SK-N-SH treated with all-trans-retinoic acid at 6 μM for 48 hours (cell line): ENCODE data around the gene ZNF319.

Experiments used
- ATAC-seq: fragments of 200-7000 bp; cut with Tn5 transposase; 3 replicates; pipeline ENCODE4 v1.9.1; 2020; ENCODE audit warnings: mild to moderate bottlenecking, moderate library complexity
- ARNTL ChIP-seq: fragments of 450-650 bp; formaldehyde crosslinking; IDR thresholded peaks from 2 replicates; pipeline ENCODE4 v1.5.0; 2020; ENCODE audit warnings: low read depth, mild to moderate bottlenecking, moderate library complexity, borderline replicate concordance
- BACH2 ChIP-seq: fragments of 250-450 bp; sonication (Bioruptor Pico); IDR thresholded peaks from 2 replicates; pipeline ENCODE4 v1.9.0; 2021; ENCODE audit warnings: mild to moderate bottlenecking, borderline replicate concordance
- CREB5 ChIP-seq: fragments of 250-450 bp; sonication (Bioruptor Pico); IDR thresholded peaks from 2 replicates; pipeline ENCODE4 v1.5.1; 2020; ENCODE audit warnings: low read depth, mild to moderate bottlenecking, moderate library complexity
- CSDC2 ChIP-seq: fragments of 250-450 bp; sonication (Bioruptor Pico); IDR thresholded peaks from 2 replicates; pipeline ENCODE4 v1.5.0; 2020; ENCODE audit warnings: mild to moderate bottlenecking, moderate library complexity
- CSRNP3 ChIP-seq: fragments of 250-450 bp; sonication (Bioruptor Pico); IDR thresholded peaks from 2 replicates; pipeline ENCODE4 v1.5.1; 2021; ENCODE audit warnings: mild to moderate bottlenecking, moderate library complexity
- GLIS3 ChIP-seq: fragments of 250-450 bp; sonication (Bioruptor Pico); IDR thresholded peaks from 2 replicates; pipeline ENCODE4 v1.5.0; 2020; ENCODE audit warnings: mild to moderate bottlenecking, moderate library complexity
- ISL1 ChIP-seq: fragments of 250-450 bp; sonication (Bioruptor Pico); IDR thresholded peaks from 2 replicates; pipeline ENCODE4 v2.1.2; 2022; ENCODE audit warnings: mild to moderate bottlenecking, moderate library complexity
- OSR1 ChIP-seq: fragments of 250-450 bp; sonication (Bioruptor Pico); IDR thresholded peaks from 2 replicates; pipeline ENCODE4 v1.8.0; 2022; ENCODE audit warnings: moderate library complexity, mild to moderate bottlenecking, inconsistent platforms
- PATZ1 ChIP-seq: fragments of 250-450 bp; sonication (Bioruptor Pico); IDR thresholded peaks from 2 replicates; pipeline ENCODE4 v1.8.0; 2020; ENCODE audit warnings: mild to moderate bottlenecking, moderate library complexity, borderline replicate concordance
- POU6F1 ChIP-seq: fragments of 250-450 bp; sonication (Bioruptor Pico); IDR thresholded peaks from 2 replicates; pipeline ENCODE4 v1.8.0; 2021; ENCODE audit warnings: low read depth, mild to moderate bottlenecking, moderate library complexity, borderline replicate concordance
- PPARA ChIP-seq: fragments of 250-450 bp; sonication (Bioruptor Pico); IDR thresholded peaks from 2 replicates; pipeline ENCODE4 v1.5.0; 2020; ENCODE audit warnings: mild to moderate bottlenecking, borderline replicate concordance
- RARB ChIP-seq: fragments of 250-450 bp; sonication (Bioruptor Pico); IDR thresholded peaks from 2 replicates; pipeline ENCODE4 v1.8.0; 2021; ENCODE audit warnings: mild to moderate bottlenecking, moderate library complexity
- SNAI2 ChIP-seq: fragments of 250-450 bp; sonication (Bioruptor Pico); IDR thresholded peaks from 2 replicates; pipeline ENCODE4 v1.5.0; 2020; ENCODE audit warnings: mild to moderate bottlenecking, moderate library complexity
- TCF4 ChIP-seq: fragments of 250-450 bp; sonication (Bioruptor Pico); IDR thresholded peaks from 2 replicates; pipeline ENCODE4 v1.8.0; 2021; ENCODE audit warnings: mild to moderate bottlenecking, moderate library complexity, borderline replicate concordance
- TSHZ2 ChIP-seq: fragments of 250-450 bp; sonication (Bioruptor Pico); IDR thresholded peaks from 2 replicates; pipeline ENCODE4 v1.5.0; 2020; ENCODE audit warnings: mild to moderate bottlenecking, moderate library complexity
- ZC3H10 ChIP-seq: fragments of 250-450 bp; sonication (Bioruptor Pico); IDR thresholded peaks from 2 replicates; pipeline ENCODE4 v1.5.1; 2021; ENCODE audit warnings: mild to moderate bottlenecking, moderate library complexity
- ZFP3 ChIP-seq: fragments of 250-450 bp; sonication (Bioruptor Pico); IDR thresholded peaks from 2 replicates; pipeline ENCODE4 v1.5.0; 2020; ENCODE audit warnings: mild to moderate bottlenecking, moderate library complexity
- ZNF565 ChIP-seq: fragments of 450-650 bp; formaldehyde crosslinking; conservative IDR thresholded peaks from 2 replicates; pipeline ENCODE4 v1.5.0; 2020; ENCODE audit warnings: low read depth, mild to moderate bottlenecking, moderate library complexity
- ZNF70 ChIP-seq: fragments of 450-650 bp; formaldehyde crosslinking; IDR thresholded peaks from 2 replicates; pipeline ENCODE4 v1.5.0; 2020; ENCODE audit warnings: mild to moderate bottlenecking, moderate library complexity
- ZNF8 ChIP-seq: fragments of 450-650 bp; formaldehyde crosslinking; IDR thresholded peaks from 2 replicates; pipeline ENCODE4 v1.5.0; 2020; ENCODE audit warnings: mild to moderate bottlenecking, moderate library complexity

Gene ZNF319

GRCh38 chr16:58044266-58045019 is 44.0 kb upstream of the ZNF319 start:
- ATAC-seq = no peak
- TF ChIP-seq ZNF565 (CRISPR knock-in tag) = no peak
- TF ChIP-seq, all 23 proteins: peak for 0

GRCh38 chr16:58043571-58044155 is 43.2 kb upstream of the ZNF319 start:
- TF ChIP-seq GLIS3 (CRISPR knock-in tag) = no peak
- no peak for TF ChIP-seq CREB5 (CRISPR knock-in tag)
- no peak for TF ChIP-seq ZNF8 (CRISPR knock-in tag)
- no peak for TF ChIP-seq PATZ1 (CRISPR knock-in tag)
- TF ChIP-seq ZC3H10 (CRISPR knock-in tag) = no peak
- TF ChIP-seq POU6F1 (CRISPR knock-in tag) = no peak
- no peak for TF ChIP-seq RARB (CRISPR knock-in tag)
- TF ChIP-seq SNAI2 (CRISPR knock-in tag) = no peak
- no peak for TF ChIP-seq ZNF565 (CRISPR knock-in tag)
- TF ChIP-seq TSHZ2 (CRISPR knock-in tag) = no peak
- TF ChIP-seq ZNF70 (CRISPR knock-in tag) = no peak
- TF ChIP-seq ARNTL (CRISPR knock-in tag) = no peak
- TF ChIP-seq OSR1 = no peak
- no peak for TF ChIP-seq PPARA (CRISPR knock-in tag)
- ATAC-seq = no peak

GRCh38 chr16:58042886-58043515 is 42.5 kb upstream of the ZNF319 start:
- TF ChIP-seq ARNTL (CRISPR knock-in tag) = no peak
- TF ChIP-seq ZNF70 (CRISPR knock-in tag) = no peak
- TF ChIP-seq BACH2 = no peak
- TF ChIP-seq PPARA (CRISPR knock-in tag) = no peak
- no peak for TF ChIP-seq ISL1 (CRISPR knock-in tag)
- no peak for TF ChIP-seq CSDC2 (CRISPR knock-in tag)
- TF ChIP-seq SNAI2 (CRISPR knock-in tag) = no peak
- no peak for TF ChIP-seq ZFP3 (CRISPR knock-in tag)
- no peak for TF ChIP-seq TCF4 (CRISPR knock-in tag)
- no peak for TF ChIP-seq CSRNP3 (CRISPR knock-in tag)
- no peak for TF ChIP-seq GLIS3 (CRISPR knock-in tag)
- ATAC-seq = no peak
